ENCODE data around the gene YTHDF2. TPM values are rescaled to one million over a fixed set of nuclear protein-coding genes. Genes with fewer than 3 reads are reported as not detected.
A peak's percentile ranks its signal among the peaks of the same experiment; 100 is the strongest.

The YTHDF2 gene
- total RNA-seq, 2 donors from 2014 or later: 20.2 to 28.7 TPM

GRCh38 chr1:28773105-28773504 is 36.4 kb downstream of the YTHDF2 start:
- Histone ChIP-seq H3K9me3 (no peaks in the 10 kb centered on the region), H3K36me3 (replicated peaks in 1 of 2; ENCODE audit: insufficient read depth in 1 of 2, low read depth in 2 of 2) (no peaks in the 10 kb centered on the region), H3K27ac (no peak overlapping the region), H3K27me3 (no peaks in the 10 kb centered on the region), H3K4me1 (peaks cover 16% of the 10 kb centered on the region), H3K4me3 (no peak overlapping the region)
- 78 to 85% methylated on average over 3 of the region's 3 CpGs for WGBS, 2 donors
- ATAC-seq: no peak
- no peak for DNase-seq
- intact Hi-C loops (cut with DNase I): no loop called here
- no peak for TF ChIP-seq POLR2A (IDR thresholded peaks at IDR 0.05)
- TF ChIP-seq CTCF (IDR thresholded peaks at IDR 0.05): no peak

GRCh38 chr1:28775121-28775942 is 38.6 kb downstream of the YTHDF2 start:
- H3K36me3 ChIP-seq (replicated peaks in 1 of 2; ENCODE audit: insufficient read depth in 1 of 2, low read depth in 2 of 2): no peaks in the 10 kb centered on the region
- TF ChIP-seq CTCF (IDR thresholded peaks at IDR 0.05) (peak in 2 of 7 experiments; percentile 4 to 26), POLR2A (IDR thresholded peaks at IDR 0.05) (peak; percentile 52 to 85 (median 73))
- WGBS, 2 donors: 2 to 19% methylated on average over 8 to 39 of the region's 39 CpGs
- ATAC-seq (peak; percentile 94), DNase-seq (peak; percentile 81 to 88 (median 85))
- peak overlapping the region; percentile 23 to 26 for H3K4me3 ChIP-seq
- intact Hi-C loops (cut with DNase I): no loop called here
- no peaks in the 10 kb centered on the region for H3K9me3 ChIP-seq
- no peaks in the 10 kb centered on the region for H3K27me3 ChIP-seq
- peak overlapping the region; percentile 72 to 87 (median 78) for H3K27ac ChIP-seq
- H3K4me1 ChIP-seq: peaks cover 13% of the 10 kb centered on the region

GRCh38 chr1:28776341-28776740 is 39.6 kb downstream of the YTHDF2 start:
- DNase-seq: no peak
- no peaks in the 10 kb centered on the region for H3K36me3 ChIP-seq (replicated peaks in 1 of 2; ENCODE audit: insufficient read depth in 1 of 2, low read depth in 2 of 2)
- H3K9me3 ChIP-seq: no peaks in the 10 kb centered on the region
- H3K27ac ChIP-seq: no peak overlapping the region
- 95 to 97% methylated on average over 16 to 17 of the region's 17 CpGs for WGBS, 2 donors
- no peaks in the 10 kb centered on the region for H3K27me3 ChIP-seq
- no peak for ATAC-seq
- TF ChIP-seq CTCF (IDR thresholded peaks at IDR 0.05) (no peak), POLR2A (IDR thresholded peaks at IDR 0.05) (no peak)
- H3K4me3 ChIP-seq: no peak overlapping the region
- peaks cover 13% of the 10 kb centered on the region for H3K4me1 ChIP-seq
- intact Hi-C loops (cut with DNase I): no loop called here

GRCh38 chr1:28778021-28778420 is 41.3 kb downstream of the YTHDF2 start:
- Histone ChIP-seq H3K9me3 (no peaks in the 10 kb centered on the region), H3K4me3 (no peak overlapping the region), H3K4me1 (peaks cover 13% of the 10 kb centered on the region), H3K36me3 (replicated peaks in 1 of 2; ENCODE audit: insufficient read depth in 1 of 2, low read depth in 2 of 2) (no peaks in the 10 kb centered on the region), H3K27me3 (no peaks in the 10 kb centered on the region), H3K27ac (no peak overlapping the region)
- TF ChIP-seq CTCF (IDR thresholded peaks at IDR 0.05): no peak
- TF ChIP-seq POLR2A (IDR thresholded peaks at IDR 0.05): no peak
- intact Hi-C loops (cut with DNase I): no loop called here
- DNase-seq: no peak
- no peak for ATAC-seq
- 79 to 88% methylated on average over 2 of the region's 2 CpGs for WGBS, 2 donors
